H1 (cell line): ENCODE data around the gene EPYC.

Experiments
- ASH2L ChIP-seq: fragments of 200-600, 300-600 bp; sonication (generic); IDR thresholded peaks from one replicate; pipeline ENCODE4 v1.7.1; 2017; ENCODE audit warnings: low read length
- BCL11A ChIP-seq, 2 experiments: IDR thresholded peaks; one replicate each; pipeline ENCODE4 v1.6.1; 2011; ENCODE audit warnings: low read depth in 2 of 2, low read length in 2 of 2, mild to moderate bottlenecking in 2 of 2
- EP300 ChIP-seq, 2 experiments: IDR thresholded peaks; 1 replicate in 1 of 2; 2 replicates in 1 of 2; pipeline ENCODE4 v1.6.1; 2011 to 2012; ENCODE audit warnings: low read depth in 2 of 2, low read length in 2 of 2, mild to moderate bottlenecking in 2 of 2, borderline replicate concordance in 1 of 2, inconsistent platforms in 1 of 2, moderate library complexity in 1 of 2
- HDAC6 ChIP-seq: IDR thresholded peaks from one replicate; pipeline ENCODE4 v1.7.1; 2012; ENCODE audit warnings: low read depth, mild to moderate bottlenecking, inconsistent platforms, low read length, moderate library complexity
- PHF8 ChIP-seq: fragments of 200-600 bp; sonication (generic); conservative IDR thresholded peaks from 2 replicates; pipeline ENCODE4 v1.7.1; 2012; ENCODE audit warnings: low read depth, mild to moderate bottlenecking, inconsistent platforms, low read length, moderate library complexity
- POLR2A ChIP-seq, 2 experiments: IDR thresholded peaks; 1 replicate in 1 of 2; 2 replicates in 1 of 2; pipeline ENCODE4 v1.6.1; 2011; ENCODE audit warnings: low read depth in 2 of 2, low read length in 2 of 2, mild to moderate bottlenecking in 2 of 2; ENCODE audit errors: control extremely low read depth in 1 of 2
- POLR2AphosphoS5 ChIP-seq: IDR thresholded peaks from 2 replicates; pipeline ENCODE4 v1.6.1; 2011; ENCODE audit warnings: low read depth, low read length
- RAD21 ChIP-seq, 2 experiments: IDR thresholded peaks in 1 of 2; conservative IDR thresholded peaks in 1 of 2; 2 replicates each; pipeline ENCODE4 v1.6.1; 2011; ENCODE audit warnings: low read depth in 2 of 2, low read length in 2 of 2, improper control_type of control experiment in 1 of 2, inconsistent platforms in 1 of 2, mild to moderate bottlenecking in 1 of 2, moderate library complexity in 1 of 2
- SP1 ChIP-seq: IDR thresholded peaks from 2 replicates; pipeline ENCODE4 v1.6.1; 2011; ENCODE audit warnings: low read depth, low read length
- TAF1 ChIP-seq: IDR thresholded peaks from 2 replicates; pipeline ENCODE4 v1.6.1; 2011; ENCODE audit warnings: mild to moderate bottlenecking, low read depth, low read length
- TEAD4 ChIP-seq: IDR thresholded peaks from 2 replicates; pipeline ENCODE4 v1.6.1; 2012; ENCODE audit warnings: low read depth, low read length, inconsistent platforms, mixed read lengths
- TF ChIP-seq, protein P1 (sequence below), 3 experiments: IDR thresholded peaks; 1 replicate in 2 of 3; 2 replicates in 1 of 3; pipeline versions ENCODE4 v1.5.1 to v1.6.1; 2011; ENCODE audit warnings: low read length in 3 of 3, mild to moderate bottlenecking in 3 of 3, inconsistent platforms in 2 of 3, low read depth in 1 of 3, moderate library complexity in 1 of 3; ENCODE audit not compliant: insufficient read depth in 1 of 3; ENCODE audit errors: control extremely low read depth in 1 of 3

DNA sequence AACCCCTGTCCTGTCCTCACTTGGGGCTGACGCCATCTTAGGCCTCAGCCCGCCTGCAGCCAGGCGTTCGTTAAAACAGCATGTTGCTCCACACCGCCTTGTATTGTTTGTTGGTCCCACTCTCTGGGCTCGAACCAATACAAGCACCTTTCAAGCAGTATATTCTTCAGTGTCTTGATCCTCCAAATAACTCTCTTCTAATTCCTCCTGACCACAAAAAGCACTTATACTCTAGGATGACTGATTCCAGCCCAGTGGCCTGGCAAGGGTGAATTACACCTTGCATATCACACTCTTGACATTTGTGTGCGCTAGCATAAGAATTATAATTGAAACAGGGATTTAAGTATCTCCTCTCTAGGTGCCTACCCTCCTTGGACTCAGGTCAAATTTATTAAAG is 56.9 kb downstream of the EPYC start:
- TF ChIP-seq, protein P1, sequence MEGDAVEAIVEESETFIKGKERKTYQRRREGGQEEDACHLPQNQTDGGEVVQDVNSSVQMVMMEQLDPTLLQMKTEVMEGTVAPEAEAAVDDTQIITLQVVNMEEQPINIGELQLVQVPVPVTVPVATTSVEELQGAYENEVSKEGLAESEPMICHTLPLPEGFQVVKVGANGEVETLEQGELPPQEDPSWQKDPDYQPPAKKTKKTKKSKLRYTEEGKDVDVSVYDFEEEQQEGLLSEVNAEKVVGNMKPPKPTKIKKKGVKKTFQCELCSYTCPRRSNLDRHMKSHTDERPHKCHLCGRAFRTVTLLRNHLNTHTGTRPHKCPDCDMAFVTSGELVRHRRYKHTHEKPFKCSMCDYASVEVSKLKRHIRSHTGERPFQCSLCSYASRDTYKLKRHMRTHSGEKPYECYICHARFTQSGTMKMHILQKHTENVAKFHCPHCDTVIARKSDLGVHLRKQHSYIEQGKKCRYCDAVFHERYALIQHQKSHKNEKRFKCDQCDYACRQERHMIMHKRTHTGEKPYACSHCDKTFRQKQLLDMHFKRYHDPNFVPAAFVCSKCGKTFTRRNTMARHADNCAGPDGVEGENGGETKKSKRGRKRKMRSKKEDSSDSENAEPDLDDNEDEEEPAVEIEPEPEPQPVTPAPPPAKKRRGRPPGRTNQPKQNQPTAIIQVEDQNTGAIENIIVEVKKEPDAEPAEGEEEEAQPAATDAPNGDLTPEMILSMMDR (IDR thresholded peaks at IDR 0.05; ENCODE audit: control extremely low read depth in 1 of 3, insufficient read depth in 1 of 3, low read depth in 1 of 3, low read length in 3 of 3) = no peak
- TF ChIP-seq SP1 = no peak
- no peak for TF ChIP-seq POLR2A (IDR thresholded peaks at IDR 0.05; ENCODE audit: control extremely low read depth in 1 of 2, low read depth in 2 of 2, low read length in 2 of 2)
- TF ChIP-seq BCL11A (IDR thresholded peaks at IDR 0.05; ENCODE audit: low read depth in 2 of 2, low read length in 2 of 2) = no peak
- no peak for TF ChIP-seq TAF1
- no peak for TF ChIP-seq PHF8
- no peak for TF ChIP-seq TEAD4
- no peak for TF ChIP-seq EP300 (IDR thresholded peaks at IDR 0.05; ENCODE audit: borderline replicate concordance in 1 of 2, low read depth in 2 of 2, low read length in 2 of 2)
- no peak for TF ChIP-seq POLR2AphosphoS5
- TF ChIP-seq RAD21 (IDR thresholded peaks at IDR 0.05 in 1 of 2, conservative IDR thresholded peaks at IDR 0.05 in 1 of 2; ENCODE audit: low read depth in 2 of 2, low read length in 2 of 2) = no peak
- TF ChIP-seq HDAC6 = no peak
- no peak for TF ChIP-seq ASH2L
